Stimulated activated CD8-positive, alpha-beta memory T cell treated with anti-CD3 and anti-CD28 coated beads, Interleukin-12 subunit alpha, Interleukin-12 subunit beta, amount 100 ng/mL, for 24 hours (primary cell): ENCODE results near the gene FTCD.

Experiments used
- DNase-seq: peaks from one replicate; pipeline ENCODE4 v3.0.0-alpha.2; 2020; ENCODE audit errors: extremely low read depth

FTCD gene

GRCh38 chr21:46093668-46094400, 61.5 kb downstream of the FTCD start:
- no peak for DNase-seq

- DNase-seq, result no peak
These were observed 62.3 kb downstream of the FTCD start for GRCh38 chr21:46092811-46093667.

- no peak for DNase-seq
These were observed 63.2 kb downstream of the FTCD start for GRCh38 chr21:46092026-46092764.

- DNase-seq, result no peak
These were observed 63.8 kb downstream of the FTCD start for GRCh38 chr21:46091631-46092025.

GRCh38 chr21:46091118-46091517, 64.3 kb downstream of the FTCD start:
- no peak for DNase-seq

GRCh38 chr21:46089285-46089684, 66.1 kb downstream of the FTCD start:
- no peak for DNase-seq

- DNase-seq, result no peak
These were observed 67.2 kb downstream of the FTCD start for GRCh38 chr21:46088189-46088588.

GRCh38 chr21:46087641-46088040, 67.7 kb downstream of the FTCD start:
- DNase-seq, result no peak
